ENCODE data around the gene FCRL3. TPM values are rescaled to one million over a fixed set of nuclear protein-coding genes. Genes with fewer than 3 reads are reported as not detected.

FCRL3 gene
- total RNA-seq, 1 experiment from 2014 or later: not detected

- Histone ChIP-seq H3K4me1 (ENCODE audit: insufficient read depth, low read length, poor library complexity, severe bottlenecking) (no peaks in the 10 kb centered on the region), H3K27ac (ENCODE audit: low read depth, low read length, poor library complexity, severe bottlenecking) (no peak overlapping the region), H3K36me3 (ENCODE audit: insufficient read depth, low read length, poor library complexity, severe bottlenecking) (no peaks in the 10 kb centered on the region), H3K4me3 (ENCODE audit: low read depth, low read length, poor library complexity, severe bottlenecking) (no peak overlapping the region), H3K27me3 (replicated peaks; ENCODE audit: insufficient read depth, low read depth, low read length, poor library complexity) (peaks cover 9% of the 10 kb centered on the region), H3K9me3 (ENCODE audit: low read depth, low read length, poor library complexity, severe bottlenecking) (no peaks in the 10 kb centered on the region)
- no peak for DNase-seq (ENCODE audit: low spot score)
- ChIA-PET POLR2A (ENCODE audit: low non-redundant PET) (no interaction called here), CTCF (no interaction called here)
- intact Hi-C loops (cut with micrococcal nuclease; ENCODE audit: unreplicated experiment): no loop called here
- BruUV-seq (replicated peaks): no TSS peak
- TF ChIP-seq, protein P1, sequence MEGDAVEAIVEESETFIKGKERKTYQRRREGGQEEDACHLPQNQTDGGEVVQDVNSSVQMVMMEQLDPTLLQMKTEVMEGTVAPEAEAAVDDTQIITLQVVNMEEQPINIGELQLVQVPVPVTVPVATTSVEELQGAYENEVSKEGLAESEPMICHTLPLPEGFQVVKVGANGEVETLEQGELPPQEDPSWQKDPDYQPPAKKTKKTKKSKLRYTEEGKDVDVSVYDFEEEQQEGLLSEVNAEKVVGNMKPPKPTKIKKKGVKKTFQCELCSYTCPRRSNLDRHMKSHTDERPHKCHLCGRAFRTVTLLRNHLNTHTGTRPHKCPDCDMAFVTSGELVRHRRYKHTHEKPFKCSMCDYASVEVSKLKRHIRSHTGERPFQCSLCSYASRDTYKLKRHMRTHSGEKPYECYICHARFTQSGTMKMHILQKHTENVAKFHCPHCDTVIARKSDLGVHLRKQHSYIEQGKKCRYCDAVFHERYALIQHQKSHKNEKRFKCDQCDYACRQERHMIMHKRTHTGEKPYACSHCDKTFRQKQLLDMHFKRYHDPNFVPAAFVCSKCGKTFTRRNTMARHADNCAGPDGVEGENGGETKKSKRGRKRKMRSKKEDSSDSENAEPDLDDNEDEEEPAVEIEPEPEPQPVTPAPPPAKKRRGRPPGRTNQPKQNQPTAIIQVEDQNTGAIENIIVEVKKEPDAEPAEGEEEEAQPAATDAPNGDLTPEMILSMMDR (conservative IDR thresholded peaks at IDR 0.05; ENCODE audit: low read depth, low read length): no peak
- TF ChIP-seq EZH2 (IDR thresholded peaks at IDR 0.05; ENCODE audit: borderline replicate concordance, low read depth, low read length, poor library complexity, severe bottlenecking): no peak
Measured at GRCh38 chr1:157639800-157640199, 60.8 kb downstream of the FCRL3 start.

DNA sequence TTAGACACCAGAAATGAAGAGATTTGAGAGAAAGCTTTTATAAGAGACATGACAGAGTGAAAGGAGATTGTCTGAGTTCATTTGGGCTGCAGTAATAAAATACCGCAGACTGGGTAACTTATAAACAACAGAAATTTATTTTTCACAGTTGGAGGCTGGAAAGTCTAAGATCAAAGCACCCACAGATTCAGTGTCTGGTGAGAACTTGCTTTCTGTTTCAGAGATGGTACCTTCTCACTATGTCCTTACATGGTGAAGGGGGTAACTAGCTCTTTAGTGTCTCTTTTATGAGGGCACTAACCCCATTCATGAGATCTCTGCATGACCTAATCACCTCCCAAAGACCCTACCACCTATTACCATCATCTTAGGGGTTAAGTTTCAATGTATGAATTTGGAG, 71.8 kb downstream of the FCRL3 start:
- DNase-seq (ENCODE audit: low spot score): no peak
- H3K36me3 ChIP-seq (ENCODE audit: insufficient read depth, low read length, poor library complexity, severe bottlenecking): no peaks in the 10 kb centered on the region
- peaks cover 68% of the 10 kb centered on the region for H3K27me3 ChIP-seq (replicated peaks; ENCODE audit: insufficient read depth, low read depth, low read length, poor library complexity)
- BruUV-seq (replicated peaks): no TSS peak
- H3K9me3 ChIP-seq (ENCODE audit: low read depth, low read length, poor library complexity, severe bottlenecking): no peaks in the 10 kb centered on the region
- ChIA-PET POLR2A (ENCODE audit: low non-redundant PET) (no interaction called here), CTCF (no interaction called here)
- no peaks in the 10 kb centered on the region for H3K4me1 ChIP-seq (ENCODE audit: insufficient read depth, low read length, poor library complexity, severe bottlenecking)
- TF ChIP-seq EZH2 (IDR thresholded peaks at IDR 0.05; ENCODE audit: borderline replicate concordance, low read depth, low read length, poor library complexity, severe bottlenecking): no peak
- no peak overlapping the region for H3K27ac ChIP-seq (ENCODE audit: low read depth, low read length, poor library complexity, severe bottlenecking)
- H3K4me3 ChIP-seq (ENCODE audit: low read depth, low read length, poor library complexity, severe bottlenecking): no peak overlapping the region
- intact Hi-C loops (cut with micrococcal nuclease; ENCODE audit: unreplicated experiment): no loop called here

Other genes starting within 250 kb of the FCRL3 start
- not detected in 2 replicates for gene FCRL5, start 148.3 kb downstream of the FCRL3 start, total RNA-seq (2021)
- gene FCRL4, start 102.7 kb downstream of the FCRL3 start, total RNA-seq (2021): not detected in 2 replicates
- not detected in 2 replicates for gene FCRL2, start 76.4 kb upstream of the FCRL3 start, total RNA-seq (2021)
- gene FCRL1, start 119.4 kb upstream of the FCRL3 start, total RNA-seq (2021): not detected in 2 replicates
- gene CD5L, start 141.0 kb upstream of the FCRL3 start, total RNA-seq (2021): not detected in 2 replicates